GM18508 (cell line): ENCODE measurements around the gene EDNRB.
"Not testable (repeated sequence)": the region's sequence is repeated elsewhere in the genome, so short reads cannot be mapped to it uniquely, and the experiment has no call there.

Source experiments
- ATAC-seq: cut with Tn5 transposase; IDR thresholded peaks from one replicate; pipeline ENCODE4 v1.9.1; 2021; ENCODE audit warnings: moderate number of reproducible peaks; ENCODE audit not compliant: insufficient read depth, unreplicated experiment

EDNRB gene

DNA sequence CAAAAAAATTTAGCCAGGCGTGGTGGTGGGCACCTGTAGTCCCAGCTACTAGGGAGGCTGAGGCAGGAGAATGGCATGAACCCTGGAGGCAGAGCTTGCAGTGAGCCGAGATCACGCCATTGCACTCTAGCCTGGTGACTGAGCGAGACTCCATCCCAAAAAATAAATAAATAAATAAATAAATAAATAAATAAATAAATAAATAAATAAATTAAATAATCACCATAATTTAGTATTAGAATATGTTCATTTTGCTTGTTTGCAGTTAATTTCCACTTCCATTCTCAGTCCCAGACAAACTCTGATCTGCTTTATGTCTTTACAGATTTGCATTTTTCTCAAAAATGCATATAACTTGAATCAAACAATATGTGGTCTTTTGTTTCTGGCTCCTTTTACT lies 70.6 kb downstream of the EDNRB start:
- ATAC-seq = not testable (repeated sequence)

- peak; percentile 89 for ATAC-seq
Observed at GRCh38 chr13:77846173-77846572, 72.5 kb downstream of the EDNRB start.
